ENCODE data around the gene MARCHF11.

MARCHF11 gene

GRCh38 chr5:16134204-16134603 is 45.4 kb downstream of the MARCHF11 start:
- DNase-seq (ENCODE audit: low read depth in 2 of 2), result no peak

GRCh38 chr5:16131878-16132277 is 47.7 kb downstream of the MARCHF11 start:
- DNase-seq (ENCODE audit: low read depth in 2 of 2), result no peak

- DNase-seq (ENCODE audit: low read depth in 2 of 2), result no peak
These were observed 50.6 kb downstream of the MARCHF11 start for GRCh38 chr5:16128944-16129343.

- no peak for DNase-seq (ENCODE audit: low read depth in 2 of 2)
These were observed 51.6 kb downstream of the MARCHF11 start for GRCh38 chr5:16127865-16128544.

GRCh38 chr5:16120579-16120978 is 59.0 kb downstream of the MARCHF11 start:
- no peak for DNase-seq (ENCODE audit: low read depth in 2 of 2)

GRCh38 chr5:16119790-16120189 is 59.8 kb downstream of the MARCHF11 start:
- no peak for DNase-seq (ENCODE audit: low read depth in 2 of 2)

GRCh38 chr5:16115140-16115539 is 64.5 kb downstream of the MARCHF11 start:
- no peak for DNase-seq (ENCODE audit: low read depth in 2 of 2)

- no peak for DNase-seq (ENCODE audit: low read depth in 2 of 2)
These were observed 71.2 kb downstream of the MARCHF11 start for GRCh38 chr5:16108418-16108817.

GRCh38 chr5:16104961-16105360 is 74.6 kb downstream of the MARCHF11 start:
- DNase-seq (ENCODE audit: low read depth in 2 of 2), result no peak

- DNase-seq (ENCODE audit: low read depth in 2 of 2), result no peak
These were observed 84.0 kb downstream of the MARCHF11 start for GRCh38 chr5:16095612-16096011.

- no peak for DNase-seq (ENCODE audit: low read depth in 2 of 2)
These were observed 89.3 kb downstream of the MARCHF11 start for GRCh38 chr5:16090270-16090669.

- DNase-seq (ENCODE audit: low read depth in 2 of 2), result no peak
These were observed 96.6 kb downstream of the MARCHF11 start for GRCh38 chr5:16082982-16083381.

- no peak for DNase-seq (ENCODE audit: low read depth in 2 of 2)
These were observed 97.5 kb downstream of the MARCHF11 start for GRCh38 chr5:16082053-16082452.

- DNase-seq (ENCODE audit: low read depth in 2 of 2), result no peak
These were observed 98.1 kb downstream of the MARCHF11 start for GRCh38 chr5:16081376-16081955.

- no peak for DNase-seq (ENCODE audit: low read depth in 2 of 2)
These were observed 102.9 kb downstream of the MARCHF11 start for GRCh38 chr5:16076657-16077056.

GRCh38 chr5:16074358-16074757 is 105.2 kb downstream of the MARCHF11 start:
- DNase-seq (ENCODE audit: low read depth in 2 of 2), result no peak

- DNase-seq (ENCODE audit: low read depth in 2 of 2), result no peak
These were observed 107.0 kb downstream of the MARCHF11 start for GRCh38 chr5:16072616-16073015.

GRCh38 chr5:16067415-16067814 is 112.2 kb downstream of the MARCHF11 start:
- no peak for DNase-seq (ENCODE audit: low read depth in 2 of 2)

- DNase-seq (ENCODE audit: low read depth in 2 of 2), result no peak
These were observed 112.8 kb downstream of the MARCHF11 start for GRCh38 chr5:16066810-16067209.

- no peak for DNase-seq (ENCODE audit: low read depth in 2 of 2)
These were observed 113.3 kb downstream of the MARCHF11 start for GRCh38 chr5:16066320-16066719.

GRCh38 chr5:16065831-16066230 is 113.8 kb downstream of the MARCHF11 start:
- no peak for DNase-seq (ENCODE audit: low read depth in 2 of 2)

GRCh38 chr5:16064135-16064893 is 115.3 kb downstream of the MARCHF11 start:
- no peak for DNase-seq (ENCODE audit: low read depth in 2 of 2)

GRCh38 chr5:16061163-16061562 is 118.4 kb downstream of the MARCHF11 start:
- DNase-seq (ENCODE audit: low read depth in 2 of 2), result no peak
